NCI-H1694 treated with DMSO at 0.1 percent for 48 hours (cell line): ENCODE measurements around the gene PAFAH2.

Experiments
- DNase-seq: peaks from one replicate; lab custom pipeline; 2025; lab: John Stamatoyannopoulos, UW

PAFAH2 gene

GRCh38 chr1:26031196-26031595, 33.3 kb upstream of the PAFAH2 start:
- DNase-seq: no peak

GRCh38 chr1:26029864-26030481, 32.1 kb upstream of the PAFAH2 start:
- DNase-seq: peak; percentile 29

- no peak for DNase-seq
Observed at GRCh38 chr1:26029054-26029863, 31.4 kb upstream of the PAFAH2 start.

GRCh38 chr1:26028490-26028980, 30.7 kb upstream of the PAFAH2 start:
- DNase-seq: no peak

GRCh38 chr1:26027716-26028489, 30.0 kb upstream of the PAFAH2 start:
- no peak for DNase-seq

- DNase-seq: no peak
Observed at GRCh38 chr1:26025517-26025916, 27.7 kb upstream of the PAFAH2 start.

- no peak for DNase-seq
Observed at GRCh38 chr1:26025060-26025459, 27.2 kb upstream of the PAFAH2 start.

GRCh38 chr1:26023826-26024225, 26.0 kb upstream of the PAFAH2 start:
- DNase-seq: no peak

GRCh38 chr1:26023009-26023408, 25.1 kb upstream of the PAFAH2 start:
- no peak for DNase-seq

- DNase-seq: no peak
Observed at GRCh38 chr1:26022404-26022779, 24.5 kb upstream of the PAFAH2 start.

- DNase-seq: peak; percentile 92
Observed at GRCh38 chr1:26021647-26022403, 24.0 kb upstream of the PAFAH2 start, which contains the start of gene EXTL1. TSS of gene EXTL1 (plus strand) at chr1:26021775. CDS start at chr1:26022647, 872 bp downstream.

- DNase-seq: no peak
Observed at GRCh38 chr1:26020941-26021646, 23.2 kb upstream of the PAFAH2 start.

GRCh38 chr1:26020330-26020768, 22.5 kb upstream of the PAFAH2 start:
- DNase-seq: no peak

GRCh38 chr1:26019641-26020315, 21.9 kb upstream of the PAFAH2 start:
- DNase-seq: no peak

- DNase-seq: no peak
Observed at GRCh38 chr1:26017606-26018005, 19.7 kb upstream of the PAFAH2 start.

- DNase-seq: no peak
Observed at GRCh38 chr1:26016953-26017545, 19.2 kb upstream of the PAFAH2 start.

- peak; percentile 32 for DNase-seq
Observed at GRCh38 chr1:26016258-26016952, 18.5 kb upstream of the PAFAH2 start.

- no peak for DNase-seq
Observed at GRCh38 chr1:26015358-26015757, 17.5 kb upstream of the PAFAH2 start.

- DNase-seq: no peak
Observed at GRCh38 chr1:26014179-26014578, 16.3 kb upstream of the PAFAH2 start.

GRCh38 chr1:26012864-26013263, 15.0 kb upstream of the PAFAH2 start:
- DNase-seq: peak; percentile 22
